GM06990 (cell line): ENCODE measurements around the gene MBNL2.

Experiments
- DNase-seq: peaks from one replicate; pipeline ENCODE4 v3.0.0-alpha.2; 2011; ENCODE audit not compliant: insufficient read length; ENCODE audit errors: extremely low read depth
- H3K27me3 ChIP-seq: replicated peaks from 2 replicates; pipeline ENCODE4 v1.6.0; 2011; ENCODE audit warnings: low read length; ENCODE audit not compliant: control insufficient read depth, insufficient read depth
- H3K36me3 ChIP-seq: 2 replicates; pipeline ENCODE4 v1.5.1; 2011; ENCODE audit warnings: low read length; ENCODE audit not compliant: control insufficient read depth, insufficient read depth
- H3K4me3 ChIP-seq: replicated peaks from 2 replicates; pipeline ENCODE4 v1.5.1; 2011; ENCODE audit warnings: low read depth, mild to moderate bottlenecking, control low read depth, low read length
- TF ChIP-seq, protein P1 (sequence below): IDR thresholded peaks from 2 replicates; pipeline ENCODE4 v1.5.1; 2011; ENCODE audit warnings: low read length, control low read depth, mild to moderate bottlenecking, inconsistent platforms; ENCODE audit not compliant: insufficient read depth, poor library complexity, severe bottlenecking

The MBNL2 gene

DNA sequence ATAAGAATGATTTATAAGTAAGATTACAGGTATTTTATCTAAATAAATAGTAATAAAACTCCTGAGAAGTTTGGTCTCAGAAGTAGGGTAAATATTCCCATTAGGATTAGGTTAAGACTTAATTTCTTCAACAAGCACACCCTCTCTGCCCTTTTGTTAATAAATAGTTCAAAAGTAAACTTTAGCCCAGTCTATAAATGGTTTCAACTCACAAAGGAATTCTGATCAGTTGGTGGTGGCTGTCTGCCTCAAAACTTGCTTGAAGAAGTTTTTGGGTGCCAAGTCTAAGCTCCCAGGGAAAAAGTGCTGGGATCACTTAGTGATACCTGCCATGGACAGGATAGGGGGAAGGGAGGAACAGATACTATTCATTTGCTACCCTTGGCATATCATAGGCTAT, 22.9 kb downstream of the MBNL2 start:
- Histone ChIP-seq H3K4me3 (no peak overlapping the region), H3K27me3 (no peaks in the 10 kb centered on the region), H3K36me3 (no peaks in the 10 kb centered on the region)
- TF ChIP-seq, protein P1, sequence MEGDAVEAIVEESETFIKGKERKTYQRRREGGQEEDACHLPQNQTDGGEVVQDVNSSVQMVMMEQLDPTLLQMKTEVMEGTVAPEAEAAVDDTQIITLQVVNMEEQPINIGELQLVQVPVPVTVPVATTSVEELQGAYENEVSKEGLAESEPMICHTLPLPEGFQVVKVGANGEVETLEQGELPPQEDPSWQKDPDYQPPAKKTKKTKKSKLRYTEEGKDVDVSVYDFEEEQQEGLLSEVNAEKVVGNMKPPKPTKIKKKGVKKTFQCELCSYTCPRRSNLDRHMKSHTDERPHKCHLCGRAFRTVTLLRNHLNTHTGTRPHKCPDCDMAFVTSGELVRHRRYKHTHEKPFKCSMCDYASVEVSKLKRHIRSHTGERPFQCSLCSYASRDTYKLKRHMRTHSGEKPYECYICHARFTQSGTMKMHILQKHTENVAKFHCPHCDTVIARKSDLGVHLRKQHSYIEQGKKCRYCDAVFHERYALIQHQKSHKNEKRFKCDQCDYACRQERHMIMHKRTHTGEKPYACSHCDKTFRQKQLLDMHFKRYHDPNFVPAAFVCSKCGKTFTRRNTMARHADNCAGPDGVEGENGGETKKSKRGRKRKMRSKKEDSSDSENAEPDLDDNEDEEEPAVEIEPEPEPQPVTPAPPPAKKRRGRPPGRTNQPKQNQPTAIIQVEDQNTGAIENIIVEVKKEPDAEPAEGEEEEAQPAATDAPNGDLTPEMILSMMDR: no peak
- no peak for DNase-seq

DNA sequence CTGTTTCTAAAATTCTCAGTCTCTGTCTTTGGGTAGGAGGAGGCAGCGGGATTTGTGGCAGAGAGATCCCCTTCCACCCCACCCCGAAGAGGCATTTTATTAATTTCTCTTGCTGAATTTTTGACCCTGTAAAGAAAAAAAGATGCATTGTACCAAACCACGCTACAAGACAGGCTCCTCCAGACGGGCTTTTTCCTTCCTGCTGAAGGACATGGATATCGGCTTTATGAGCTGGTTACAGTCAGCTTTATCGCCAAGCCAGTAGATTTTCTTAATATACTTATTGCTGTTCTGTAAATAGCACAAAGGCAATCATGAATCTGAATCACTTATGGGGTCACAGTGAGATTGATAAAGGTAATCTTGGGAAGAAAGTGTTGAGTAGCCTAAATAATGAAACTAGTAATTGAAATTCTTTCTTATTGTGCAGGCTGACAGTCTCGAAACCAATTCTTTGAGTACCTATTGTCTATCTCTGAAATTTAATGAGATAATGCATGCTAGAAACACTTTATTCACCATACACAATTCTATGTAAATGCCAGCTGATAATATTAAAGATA, 24.5 kb downstream of the MBNL2 start:
- TF ChIP-seq, protein P1: no peak
- Histone ChIP-seq H3K4me3 (no peak overlapping the region), H3K27me3 (no peaks in the 10 kb centered on the region), H3K36me3 (no peaks in the 10 kb centered on the region)
- DNase-seq: no peak

GRCh38 chr13:97248243-97248642, 26.1 kb downstream of the MBNL2 start:
- Histone ChIP-seq H3K4me3 (no peak overlapping the region), H3K36me3 (no peaks in the 10 kb centered on the region), H3K27me3 (no peaks in the 10 kb centered on the region)
- TF ChIP-seq, protein P1: no peak
- DNase-seq: no peak

- DNase-seq: no peak
- TF ChIP-seq, protein P1: no peak
- H3K4me3 ChIP-seq: no peak overlapping the region
These were observed 27.1 kb downstream of the MBNL2 start for GRCh38 chr13:97249093-97249795.

GRCh38 chr13:97249796-97250495, 27.8 kb downstream of the MBNL2 start:
- no peak for DNase-seq
- no peaks in the 10 kb centered on the region for H3K36me3 ChIP-seq
- H3K27me3 ChIP-seq: no peaks in the 10 kb centered on the region
- TF ChIP-seq, protein P1: no peak
- no peak overlapping the region for H3K4me3 ChIP-seq

More at GRCh38 chr13:97249093-97249795, 27.1 kb downstream of the MBNL2 start:
- no peaks in the 10 kb centered on the region for H3K27me3 ChIP-seq
- no peaks in the 10 kb centered on the region for H3K36me3 ChIP-seq
